NCI-H146 treated with DMSO at 0.1 percent for 48 hours (cell line): ENCODE data around the gene PRR9.
"Not testable (repeated sequence)": the region's sequence is repeated elsewhere in the genome, so short reads cannot be mapped to it uniquely, and the experiment has no call there.

Experiments used
- DNase-seq: peaks from one replicate; lab custom pipeline; 2025; ENCODE audit not compliant: unreplicated experiment; lab: John Stamatoyannopoulos, UW

PRR9 gene

DNA sequence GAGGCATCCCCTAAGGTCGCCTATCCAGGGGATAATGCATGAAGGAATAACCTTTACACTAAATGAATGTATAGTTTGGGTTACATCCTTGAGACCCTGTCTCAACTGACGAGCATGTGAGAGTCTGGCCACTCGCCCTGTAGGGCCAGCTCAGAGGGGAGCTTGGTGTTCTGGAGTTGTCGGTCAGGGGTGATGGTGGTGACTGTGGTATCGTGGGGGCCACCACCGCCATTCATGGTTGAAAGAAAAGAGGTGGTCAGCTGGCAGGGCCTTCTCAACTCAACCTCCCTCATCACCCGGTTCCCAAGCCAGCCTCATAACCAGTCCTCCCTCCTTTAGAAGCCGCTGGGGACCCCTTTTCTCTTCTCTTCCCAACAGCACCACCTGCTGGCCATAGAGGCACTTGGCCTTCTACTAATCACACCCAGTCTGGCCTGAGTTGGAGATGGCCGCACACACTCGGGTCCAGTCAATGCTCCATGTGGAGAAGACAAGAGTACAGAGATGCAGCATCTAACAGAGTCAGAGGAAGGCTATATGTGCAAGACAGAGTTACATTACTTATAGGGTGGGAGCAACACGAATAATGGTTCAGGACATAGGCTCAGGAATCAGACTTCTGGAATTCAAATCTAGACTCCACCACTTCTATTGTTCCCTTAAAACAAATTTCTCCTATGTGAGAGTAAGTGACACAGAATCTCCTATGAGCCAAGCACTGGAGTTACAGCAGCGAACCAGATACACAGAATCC, 11.9 kb downstream of the PRR9 start:
- not testable (repeated sequence) for DNase-seq

DNA sequence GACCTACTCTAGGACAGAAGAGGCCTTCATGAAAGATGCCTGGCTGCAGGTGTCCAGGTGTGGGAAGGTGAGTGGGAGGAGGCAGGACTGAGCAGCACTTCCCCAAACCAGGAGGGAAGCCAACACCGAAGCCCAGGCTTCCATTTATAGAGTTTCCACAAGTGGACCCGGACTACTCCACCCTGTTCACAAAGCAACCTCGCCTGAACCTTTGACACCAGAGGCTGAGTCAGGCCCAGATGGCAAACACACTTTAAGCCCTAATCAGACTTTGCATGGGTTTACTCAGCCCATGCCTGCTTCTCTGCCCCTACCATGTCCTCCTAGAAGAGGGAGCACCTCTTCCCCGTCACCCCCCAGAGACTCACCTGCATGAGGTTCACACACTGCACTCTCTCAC, 14.0 kb downstream of the PRR9 start:
- DNase-seq = no peak

DNA sequence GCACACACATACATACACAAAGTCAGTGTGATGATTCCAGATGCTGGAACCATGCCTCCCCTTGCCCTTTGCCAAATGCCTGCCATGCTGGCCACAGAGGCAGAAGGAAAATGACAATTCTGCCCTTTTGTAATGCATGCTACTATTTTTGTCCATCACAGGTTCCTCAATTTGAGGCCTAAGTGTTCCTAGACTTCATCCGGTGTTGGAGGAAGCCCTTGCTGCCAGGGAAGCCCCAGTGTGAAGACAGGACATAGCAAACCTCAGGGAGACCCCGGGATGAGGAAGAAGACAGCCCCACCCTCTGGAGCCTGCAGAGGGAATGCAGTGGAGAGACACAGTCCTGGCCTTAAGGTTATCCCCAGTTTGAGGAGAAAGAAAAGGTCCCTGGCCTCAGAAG, 14.4 kb downstream of the PRR9 start:
- DNase-seq = no peak

DNA sequence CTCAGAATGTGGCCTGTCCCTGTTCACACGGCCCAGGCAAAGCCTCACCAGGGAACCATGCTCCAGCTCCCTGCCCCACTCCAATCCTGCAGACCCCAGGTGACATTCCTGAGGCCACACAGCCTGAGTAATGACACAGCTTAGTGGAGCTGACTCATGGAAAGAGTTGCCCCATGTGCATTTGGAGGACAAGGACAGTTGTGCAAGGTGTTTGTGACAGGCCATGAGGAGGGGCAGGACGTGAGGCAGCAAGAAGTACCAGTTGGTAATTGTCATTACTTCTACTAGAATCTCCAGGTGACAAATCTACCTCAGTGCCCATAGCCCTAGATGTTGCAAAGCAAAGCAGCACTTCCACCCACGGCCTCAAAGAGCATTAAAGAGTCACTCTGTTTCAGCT, 15.2 kb downstream of the PRR9 start:
- DNase-seq = no peak

DNA sequence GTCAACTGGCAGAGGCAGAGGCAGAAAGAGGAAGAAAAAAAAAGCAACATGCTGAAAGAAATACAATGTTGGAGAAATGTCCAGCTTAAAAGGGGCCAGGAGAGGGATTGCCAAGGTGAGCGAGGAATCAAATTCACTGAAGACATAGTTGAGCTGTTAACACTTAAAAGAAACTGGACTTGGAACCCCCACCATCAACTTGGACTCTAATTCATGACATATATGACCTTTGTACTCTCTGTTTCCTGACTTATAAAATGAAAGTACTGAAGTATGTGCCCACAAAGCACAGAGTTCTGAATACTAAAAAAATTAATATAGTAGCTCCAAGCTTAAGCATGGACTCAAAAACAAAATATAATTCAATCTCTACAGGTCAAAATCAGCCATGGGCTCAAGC, 16.1 kb downstream of the PRR9 start:
- no peak for DNase-seq

DNA sequence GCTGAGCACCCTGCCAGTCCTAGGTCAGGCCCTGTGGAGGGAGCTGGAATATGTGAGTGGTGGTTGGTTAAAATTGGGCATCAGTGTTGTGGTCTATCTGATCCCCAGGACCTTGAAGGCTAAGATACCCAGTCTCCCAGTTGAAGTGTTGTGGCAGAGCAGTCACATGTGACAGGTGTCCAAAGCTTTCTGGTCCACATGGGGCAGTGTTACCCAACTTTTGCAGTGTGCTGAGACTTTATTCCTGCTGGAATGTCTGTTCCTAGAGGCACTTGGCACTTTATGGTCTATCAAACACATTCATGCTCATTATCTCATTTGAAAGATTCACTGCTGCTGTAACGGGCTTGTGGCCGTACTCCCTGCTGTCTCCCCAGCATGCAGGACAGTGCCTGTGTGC, 21.1 kb downstream of the PRR9 start:
- DNase-seq = no peak

DNA sequence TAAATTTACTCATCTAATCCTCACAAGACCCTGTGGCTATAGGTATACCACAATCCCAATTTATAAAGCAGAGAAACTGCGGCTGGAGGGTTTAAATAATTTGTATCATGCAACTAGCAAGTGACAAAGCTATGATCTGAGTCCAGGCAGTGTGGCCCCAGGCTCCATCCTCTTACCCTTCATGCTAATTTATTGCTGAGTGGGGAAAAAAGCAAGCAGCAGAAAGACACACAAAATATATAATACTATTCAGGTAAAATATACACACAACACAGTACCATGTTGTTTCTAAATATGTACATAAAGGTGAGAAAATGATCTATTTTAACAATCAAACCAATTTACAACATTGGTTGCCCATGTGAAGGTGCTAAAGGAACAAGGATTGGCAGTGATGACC, 24.8 kb downstream of the PRR9 start:
- no peak for DNase-seq

DNA sequence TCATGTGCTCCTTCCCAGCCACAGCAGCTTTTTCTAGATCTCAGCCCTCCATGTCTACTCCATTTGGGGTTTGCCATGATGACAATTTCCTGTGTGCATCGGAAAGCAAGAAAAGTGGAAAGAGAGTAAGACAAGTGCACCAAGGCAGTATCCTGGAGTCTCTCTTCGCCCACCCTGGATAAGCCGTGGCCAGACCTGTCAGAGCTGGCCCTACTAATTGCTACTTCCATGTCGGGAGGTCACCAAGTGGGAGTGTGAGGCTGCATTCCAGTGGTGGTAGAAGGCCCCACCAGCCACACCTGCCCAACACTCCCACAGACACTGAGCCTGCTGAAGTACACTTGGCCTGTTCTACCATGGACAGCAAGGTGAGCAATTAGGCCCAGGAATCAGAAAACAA, 28.1 kb downstream of the PRR9 start:
- DNase-seq = no peak

DNA sequence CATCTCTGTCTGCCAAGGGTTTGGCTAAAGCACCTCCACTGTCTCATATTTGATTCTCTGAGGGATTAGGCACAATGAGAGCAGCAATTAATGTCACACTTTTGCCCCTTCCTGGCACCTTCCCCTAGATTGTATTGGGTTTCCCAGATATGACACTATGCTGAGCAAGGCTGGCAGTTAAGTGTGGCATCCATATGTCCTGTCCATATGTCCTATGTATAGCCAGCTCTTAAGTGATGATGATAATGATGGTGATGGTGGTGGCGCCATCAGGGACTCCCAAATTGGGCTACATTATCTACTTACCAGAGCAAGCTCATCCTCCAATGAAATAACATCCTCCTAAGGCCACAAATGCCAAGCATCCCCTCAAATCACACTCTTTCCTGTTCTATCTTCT, 28.6 kb downstream of the PRR9 start:
- no peak for DNase-seq

DNA sequence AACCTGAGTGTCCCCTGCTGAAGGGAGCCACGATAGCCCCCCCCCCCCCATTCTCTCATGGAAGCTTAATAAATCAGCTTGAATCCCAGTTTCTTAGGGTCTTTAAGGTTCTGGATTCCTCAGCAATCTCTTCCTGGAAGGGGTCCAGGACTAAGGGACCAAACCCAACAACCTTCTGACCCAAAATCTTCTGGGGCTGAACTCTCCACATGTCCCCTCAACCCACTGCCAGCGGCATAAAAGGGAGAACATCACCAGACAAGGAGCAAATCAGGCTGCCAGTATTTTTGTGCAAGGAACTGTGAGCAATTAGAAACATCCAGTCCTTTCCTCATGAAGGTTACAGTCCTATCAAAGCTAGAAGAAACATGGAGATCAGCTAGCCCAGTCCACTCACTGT, 29.4 kb downstream of the PRR9 start:
- DNase-seq = no peak

DNA sequence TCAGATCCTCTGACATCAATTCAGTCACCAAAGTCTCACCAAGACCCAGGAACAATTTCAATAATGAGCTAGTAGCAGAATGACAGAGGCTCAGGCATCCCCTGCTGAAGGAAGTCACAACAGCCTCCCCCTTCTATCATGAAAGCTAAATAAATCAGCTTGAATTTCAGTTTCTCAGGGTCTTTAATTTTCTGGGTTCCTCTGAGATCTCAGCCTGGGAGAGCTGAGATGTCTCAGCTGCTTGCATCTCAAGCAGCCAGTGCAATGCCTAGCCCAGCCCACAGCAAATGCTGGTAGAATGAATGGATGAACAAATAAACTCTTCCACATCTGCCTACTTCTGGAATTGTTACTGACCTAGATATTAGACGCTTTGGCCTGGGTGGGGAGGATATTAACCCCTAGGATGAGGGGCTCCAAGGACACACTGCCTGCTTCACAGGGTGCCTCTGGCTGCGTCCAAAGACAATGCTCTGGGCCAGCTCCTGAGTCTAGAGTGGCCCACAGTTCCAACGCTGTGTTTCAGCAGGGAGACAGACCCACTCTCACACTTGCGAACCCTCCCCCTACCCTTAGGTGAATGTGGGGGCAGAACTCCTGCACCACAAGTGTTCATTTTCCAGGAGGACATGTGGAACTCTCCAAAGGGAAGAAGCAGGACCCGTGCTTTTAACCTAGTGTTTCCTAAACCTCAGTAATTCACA, 30.9 kb downstream of the PRR9 start:
- DNase-seq = no peak

DNA sequence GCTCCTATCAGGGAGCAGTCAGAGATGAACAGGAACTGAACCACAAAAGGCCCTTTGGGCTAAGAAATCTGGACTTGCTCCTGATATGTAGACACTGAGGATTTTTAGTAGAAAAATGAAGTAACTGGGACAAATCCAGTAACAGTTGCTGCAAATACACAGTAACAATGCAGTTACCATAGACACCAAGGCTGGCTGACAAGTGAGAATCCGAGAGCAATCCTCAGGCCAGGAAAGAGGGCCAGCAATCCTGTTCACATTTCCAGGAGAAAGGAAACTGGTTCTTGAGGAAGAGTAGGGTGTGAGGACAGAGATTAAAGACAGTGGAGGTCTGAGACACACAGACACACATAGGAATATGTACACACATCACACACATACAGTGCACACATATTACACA, 32.8 kb downstream of the PRR9 start:
- no peak for DNase-seq

DNA sequence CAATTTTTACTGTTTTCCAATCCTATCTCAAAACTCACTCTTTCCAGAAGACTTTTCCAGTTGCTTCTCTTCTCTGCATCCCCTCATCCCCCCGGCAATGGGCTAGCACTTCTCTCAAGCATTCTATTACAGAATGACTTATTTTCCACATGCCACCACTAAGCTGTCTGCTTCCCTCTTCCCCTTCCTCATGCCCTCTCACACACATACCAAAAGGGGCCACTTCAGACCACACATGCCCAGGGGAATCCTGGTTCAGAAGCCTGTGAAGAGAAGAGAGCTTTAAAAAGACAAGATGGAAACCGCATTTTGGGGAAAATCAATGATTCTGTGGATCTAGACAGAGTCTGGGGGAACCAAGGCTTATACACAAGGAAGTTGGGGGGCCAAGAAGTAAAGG, 33.7 kb downstream of the PRR9 start:
- DNase-seq = no peak

DNA sequence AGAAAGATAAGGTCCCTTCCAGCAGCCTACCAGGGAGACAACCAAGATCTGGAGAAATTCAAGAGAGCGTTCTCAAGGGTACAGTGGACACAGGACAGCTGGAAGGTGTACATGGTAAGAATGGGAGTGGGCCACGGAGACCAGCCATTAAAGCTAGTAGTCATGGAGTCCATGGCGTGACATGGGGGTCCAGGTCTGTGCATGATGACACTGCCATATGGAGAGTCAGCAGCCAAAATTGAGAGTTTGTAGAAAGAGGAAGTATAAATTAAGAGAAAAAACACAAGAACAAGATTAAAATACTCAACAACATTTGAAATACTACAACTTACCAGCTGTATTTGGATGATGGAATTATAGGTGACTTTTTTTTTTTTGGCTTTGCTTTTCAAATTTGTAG, 34.2 kb downstream of the PRR9 start:
- DNase-seq = no peak

DNA sequence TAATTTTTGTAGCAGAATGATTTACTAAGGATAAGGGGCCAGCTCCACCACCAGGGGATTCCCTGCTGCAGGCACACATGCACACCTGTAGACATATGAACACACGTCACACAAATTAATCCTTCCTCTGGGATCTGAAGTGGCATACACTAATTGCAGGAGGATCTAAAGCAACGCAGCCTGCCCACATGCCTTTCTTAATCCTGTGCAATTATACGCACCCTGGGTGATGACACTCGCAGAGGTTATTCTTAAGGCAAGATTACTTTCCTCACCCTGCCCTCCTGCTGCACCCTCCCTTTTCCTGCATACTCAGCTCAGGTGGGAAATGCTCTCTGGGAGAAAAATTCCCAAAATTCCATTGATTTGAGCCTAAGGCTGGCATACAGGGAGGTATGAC, 34.6 kb downstream of the PRR9 start:
- no peak for DNase-seq

DNA sequence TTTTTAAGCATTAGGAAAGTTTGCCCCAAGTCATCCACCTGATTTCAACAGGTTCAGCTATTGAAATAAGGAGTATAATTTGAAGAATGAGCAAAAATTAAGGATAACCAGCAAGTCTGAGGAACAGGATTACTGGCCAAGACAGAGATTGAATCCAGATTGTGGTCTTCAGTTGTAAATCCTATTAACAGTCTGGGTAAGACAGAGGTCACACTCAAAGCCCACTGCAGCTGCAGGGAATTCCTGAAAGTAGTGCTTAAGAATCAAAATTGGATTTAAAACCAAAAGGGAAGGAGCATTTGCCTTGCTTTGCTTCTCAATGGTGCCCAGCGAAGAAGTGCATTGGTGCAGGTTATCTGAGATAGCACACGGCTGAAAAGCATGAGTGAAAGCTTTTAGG, 35.7 kb downstream of the PRR9 start:
- no peak for DNase-seq

DNA sequence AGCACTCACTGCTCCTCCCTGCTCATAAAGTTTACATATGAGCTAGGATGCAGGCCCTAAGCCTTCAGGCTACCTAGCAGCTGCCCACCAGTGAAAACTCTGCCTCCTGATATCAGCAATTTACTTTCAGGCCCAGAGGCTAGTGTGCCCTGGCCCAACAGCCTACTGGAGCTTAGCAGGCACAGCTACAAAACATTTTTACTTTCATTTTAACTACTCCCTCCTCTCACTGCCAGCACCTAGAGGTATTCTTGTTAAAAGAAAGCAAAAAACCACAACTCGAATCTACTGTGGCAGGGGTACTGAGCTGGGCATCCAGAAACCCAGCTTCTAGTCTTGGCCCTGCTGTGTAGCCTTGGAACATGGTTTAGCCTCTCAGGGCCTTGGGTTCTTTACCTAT, 36.3 kb downstream of the PRR9 start:
- no peak for DNase-seq

DNA sequence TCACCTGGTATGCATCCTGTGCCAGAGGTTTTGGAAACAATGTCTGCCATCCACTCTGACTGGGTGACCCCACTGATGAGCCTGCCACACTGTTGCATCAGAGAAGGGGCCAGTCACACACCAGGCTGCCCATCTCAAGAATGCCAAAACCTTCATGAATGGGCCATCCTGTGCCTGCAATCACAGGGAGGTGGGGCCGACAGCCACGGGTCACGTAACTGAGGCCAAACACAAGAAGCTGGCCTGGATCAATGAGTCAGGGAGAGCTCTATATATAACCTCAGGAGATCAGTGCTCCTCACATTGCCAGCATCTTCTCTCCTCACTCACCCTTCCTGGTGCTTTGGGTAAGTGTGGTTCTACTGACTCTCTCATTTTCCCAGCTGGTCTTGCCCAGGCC, 42.0 kb downstream of the PRR9 start, which contains the start of gene LORICRIN:
Gene LORICRIN (plus strand): TSS at position 301 of the 400 bp plus-strand sequence. CDS start 1,263 bp downstream, outside the sequence.
- DNase-seq = no peak

DNA sequence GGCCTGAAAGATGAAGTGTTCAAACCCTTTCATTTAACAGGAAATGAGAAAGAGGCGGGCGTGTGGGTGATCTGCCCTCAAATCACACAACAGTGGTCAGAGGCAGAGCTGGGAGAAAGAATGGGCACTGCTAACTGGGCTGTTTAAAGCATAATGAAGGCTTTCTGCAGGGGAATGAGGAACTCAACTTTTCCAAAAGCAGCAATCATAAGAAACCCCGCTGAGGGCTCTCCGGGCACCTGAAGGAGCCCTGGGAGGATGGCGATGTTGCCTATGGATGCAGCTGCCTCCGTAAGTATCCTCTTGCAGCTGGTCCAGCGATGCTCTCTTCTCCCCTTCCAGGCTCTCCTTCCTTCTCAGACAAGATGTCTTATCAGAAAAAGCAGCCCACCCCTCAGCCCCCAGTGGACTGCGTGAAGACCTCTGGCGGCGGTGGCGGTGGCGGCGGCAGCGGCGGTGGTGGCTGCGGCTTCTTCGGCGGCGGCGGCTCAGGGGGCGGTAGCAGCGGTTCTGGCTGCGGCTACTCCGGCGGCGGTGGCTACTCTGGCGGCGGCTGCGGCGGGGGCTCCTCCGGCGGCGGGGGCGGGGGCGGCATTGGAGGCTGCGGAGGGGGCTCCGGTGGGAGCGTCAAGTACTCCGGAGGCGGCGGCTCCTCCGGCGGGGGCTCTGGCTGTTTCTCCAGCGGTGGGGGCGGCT, 43.3 kb downstream of the PRR9 start:
- DNase-seq = no peak

DNA sequence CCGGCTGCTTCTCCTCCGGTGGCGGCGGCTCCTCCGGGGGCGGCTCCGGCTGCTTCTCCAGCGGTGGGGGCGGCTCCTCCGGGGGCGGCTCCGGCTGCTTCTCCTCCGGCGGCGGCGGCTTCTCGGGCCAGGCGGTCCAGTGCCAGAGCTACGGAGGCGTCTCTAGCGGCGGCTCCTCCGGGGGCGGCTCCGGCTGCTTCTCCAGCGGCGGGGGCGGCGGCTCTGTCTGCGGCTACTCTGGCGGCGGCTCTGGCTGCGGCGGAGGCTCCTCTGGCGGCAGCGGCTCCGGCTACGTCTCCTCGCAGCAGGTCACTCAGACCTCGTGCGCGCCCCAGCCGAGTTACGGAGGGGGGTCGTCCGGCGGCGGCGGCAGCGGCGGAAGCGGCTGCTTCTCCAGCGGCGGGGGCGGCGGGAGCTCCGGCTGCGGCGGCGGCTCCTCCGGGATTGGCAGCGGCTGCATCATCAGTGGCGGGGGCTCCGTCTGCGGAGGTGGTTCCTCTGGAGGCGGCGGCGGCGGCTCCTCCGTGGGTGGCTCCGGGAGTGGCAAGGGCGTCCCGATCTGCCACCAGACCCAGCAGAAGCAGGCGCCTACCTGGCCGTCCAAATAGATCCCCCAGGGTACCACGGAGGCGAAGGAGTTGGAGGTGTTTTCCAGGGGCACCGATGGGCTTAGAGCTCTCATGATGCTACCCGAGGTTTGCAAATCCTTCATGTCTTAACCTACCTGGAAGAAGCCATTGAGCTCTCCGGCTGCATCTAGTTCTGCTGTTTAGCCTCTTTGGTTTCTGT, 44.1 kb downstream of the PRR9 start:
- DNase-seq = no peak

DNA sequence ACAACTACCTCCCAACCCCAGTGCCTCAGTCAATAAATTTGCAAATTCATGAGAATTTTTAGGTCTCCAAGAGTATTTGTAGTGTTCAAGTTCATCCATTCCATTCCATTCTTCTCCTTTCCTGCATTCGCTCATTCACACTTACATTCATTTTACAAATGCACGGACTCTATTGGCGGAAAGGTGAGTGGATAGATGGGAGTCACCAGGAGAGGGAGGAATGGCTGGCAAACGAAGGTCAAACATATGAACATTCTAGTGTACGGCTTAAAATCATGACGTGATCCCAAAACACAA, 44.6 kb downstream of the PRR9 start:
- DNase-seq = no peak
